HEK293 (cell line): Measurements from ENCODE around the gene ACAA2.

Experiments used
- CTCF ChIA-PET: fragments of 350-600 bp; formaldehyde crosslinking; extraction: SDS; loops from one replicate; lab custom pipeline; 2021; ENCODE audit warnings: antibody characterized with exemption; lab: Yijun Ruan, JAX
- POLR2A ChIA-PET: fragments of 300-600 bp; formaldehyde crosslinking; extraction: SDS; loops from one replicate; lab custom pipeline; 2020; ENCODE audit warnings: antibody characterized with exemption, inconsistent platforms; lab: Yijun Ruan, JAX
- H3K27ac ChIP-seq: fragments of 200-500 bp; sonication (Bioruptor generic); 2 replicates; pipeline ENCODE4 v1.5.1; 2014; ENCODE audit warnings: low read depth, low read length, control low read depth, inconsistent platforms; ENCODE audit errors: extremely low read depth
- H3K36me3 ChIP-seq, 2 experiments: fragments of 200-500 bp in 1 of 2; sonication (Bioruptor generic) in 1 of 2; 1 replicate in 1 of 2; 2 replicates in 1 of 2; pipeline ENCODE4 v1.5.1; 2014 to 2017; ENCODE audit warnings: inconsistent platforms in 2 of 2, low read length in 2 of 2; ENCODE audit not compliant: control insufficient read depth in 2 of 2, insufficient read depth in 1 of 2
- H3K4me1 ChIP-seq: fragments of 200-500 bp; sonication (Bioruptor generic); 2 replicates; pipeline ENCODE4 v1.5.1; 2014; ENCODE audit warnings: mild to moderate bottlenecking, low read length, inconsistent platforms; ENCODE audit not compliant: control insufficient read depth, insufficient read depth
- H3K4me3 ChIP-seq: 2 replicates; pipeline ENCODE4 v1.5.1; 2011; ENCODE audit warnings: low read depth, mild to moderate bottlenecking, control low read depth, low read length, moderate library complexity
- H3K9me3 ChIP-seq: fragments of 200-500 bp; sonication (Bioruptor generic); 2 replicates; pipeline ENCODE4 v1.5.1; 2014; ENCODE audit warnings: low read depth, low read length, inconsistent platforms; ENCODE audit not compliant: control insufficient read depth, insufficient read depth
- GLI2 ChIP-seq: fragments of 450-650 bp; formaldehyde crosslinking; IDR thresholded peaks from 2 replicates; pipeline ENCODE4; 2017; ENCODE audit warnings: missing biosample characterization, missing genetic modification characterization, low read depth, borderline replicate concordance
- KLF10 ChIP-seq: fragments of 450-650 bp; IDR thresholded peaks from 2 replicates; pipeline ENCODE4 v1.5.1; 2018; ENCODE audit warnings: missing biosample characterization, mild to moderate bottlenecking, missing genetic modification characterization
- KLF16 ChIP-seq: fragments of 450-650 bp; formaldehyde crosslinking; IDR thresholded peaks from 2 replicates; pipeline ENCODE4 v1.5.1; 2017; ENCODE audit warnings: missing biosample characterization, missing genetic modification characterization
- RBAK ChIP-seq: fragments of 450-650 bp; formaldehyde crosslinking; IDR thresholded peaks from 2 replicates; pipeline ENCODE4 v1.5.1; 2016; ENCODE audit warnings: missing biosample characterization, missing genetic modification characterization
- SP3 ChIP-seq: fragments of 450-650 bp; formaldehyde crosslinking; IDR thresholded peaks from 2 replicates; pipeline ENCODE4 v1.5.1; 2016; ENCODE audit warnings: missing biosample characterization, missing genetic modification characterization
- YY2 ChIP-seq: fragments of 450-650 bp; formaldehyde crosslinking; IDR thresholded peaks from 2 replicates; pipeline ENCODE4 v1.5.1; 2016; ENCODE audit warnings: missing biosample characterization, missing genetic modification characterization
- ZNF184 ChIP-seq: fragments of 450-650 bp; IDR thresholded peaks from 2 replicates; pipeline ENCODE4 v1.5.1; 2018; ENCODE audit warnings: missing biosample characterization, mild to moderate bottlenecking, missing genetic modification characterization
- ZNF221 ChIP-seq: fragments of 450-650 bp; formaldehyde crosslinking; IDR thresholded peaks from 2 replicates; pipeline ENCODE4 v1.5.1; 2017; ENCODE audit warnings: missing biosample characterization, missing genetic modification characterization, borderline replicate concordance
- ZNF354C ChIP-seq: fragments of 450-650 bp; formaldehyde crosslinking; IDR thresholded peaks from 2 replicates; pipeline ENCODE4 v1.5.1; 2016; ENCODE audit warnings: missing biosample characterization, missing genetic modification characterization, low read depth, borderline replicate concordance
- ZNF473 ChIP-seq: fragments of 450-650 bp; formaldehyde crosslinking; IDR thresholded peaks from 2 replicates; pipeline ENCODE4 v1.5.1; 2017; ENCODE audit warnings: missing biosample characterization, missing genetic modification characterization
- ZNF514 ChIP-seq: fragments of 450-650 bp; formaldehyde crosslinking; IDR thresholded peaks from 2 replicates; pipeline ENCODE4 v1.5.1; 2016; ENCODE audit warnings: missing biosample characterization, missing genetic modification characterization
- ZNF600 ChIP-seq: fragments of 450-650 bp; formaldehyde crosslinking; IDR thresholded peaks from 2 replicates; pipeline ENCODE4 v1.5.1; 2016; ENCODE audit warnings: missing biosample characterization, missing genetic modification characterization
- TF ChIP-seq, protein P1 (sequence below): fragments of 450-650 bp; formaldehyde crosslinking; IDR thresholded peaks from 2 replicates; pipeline ENCODE4 v1.5.1; 2016; ENCODE audit warnings: missing biosample characterization, missing genetic modification characterization
- TF ChIP-seq, protein P2 (sequence below): fragments of 450-650 bp; formaldehyde crosslinking; IDR thresholded peaks from 2 replicates; pipeline ENCODE4 v1.5.1; 2017; ENCODE audit warnings: missing biosample characterization, missing genetic modification characterization
- TF ChIP-seq, protein P3 (sequence below): fragments of 450-650 bp; formaldehyde crosslinking; IDR thresholded peaks from 2 replicates; pipeline ENCODE4 v1.5.1; 2017; ENCODE audit warnings: missing biosample characterization, missing genetic modification characterization
- TF ChIP-seq, protein P4 (sequence below): fragments of 450-650 bp; formaldehyde crosslinking; IDR thresholded peaks from 2 replicates; pipeline ENCODE4 v1.5.1; 2016; ENCODE audit warnings: missing biosample characterization, missing genetic modification characterization

ACAA2 gene

DNA sequence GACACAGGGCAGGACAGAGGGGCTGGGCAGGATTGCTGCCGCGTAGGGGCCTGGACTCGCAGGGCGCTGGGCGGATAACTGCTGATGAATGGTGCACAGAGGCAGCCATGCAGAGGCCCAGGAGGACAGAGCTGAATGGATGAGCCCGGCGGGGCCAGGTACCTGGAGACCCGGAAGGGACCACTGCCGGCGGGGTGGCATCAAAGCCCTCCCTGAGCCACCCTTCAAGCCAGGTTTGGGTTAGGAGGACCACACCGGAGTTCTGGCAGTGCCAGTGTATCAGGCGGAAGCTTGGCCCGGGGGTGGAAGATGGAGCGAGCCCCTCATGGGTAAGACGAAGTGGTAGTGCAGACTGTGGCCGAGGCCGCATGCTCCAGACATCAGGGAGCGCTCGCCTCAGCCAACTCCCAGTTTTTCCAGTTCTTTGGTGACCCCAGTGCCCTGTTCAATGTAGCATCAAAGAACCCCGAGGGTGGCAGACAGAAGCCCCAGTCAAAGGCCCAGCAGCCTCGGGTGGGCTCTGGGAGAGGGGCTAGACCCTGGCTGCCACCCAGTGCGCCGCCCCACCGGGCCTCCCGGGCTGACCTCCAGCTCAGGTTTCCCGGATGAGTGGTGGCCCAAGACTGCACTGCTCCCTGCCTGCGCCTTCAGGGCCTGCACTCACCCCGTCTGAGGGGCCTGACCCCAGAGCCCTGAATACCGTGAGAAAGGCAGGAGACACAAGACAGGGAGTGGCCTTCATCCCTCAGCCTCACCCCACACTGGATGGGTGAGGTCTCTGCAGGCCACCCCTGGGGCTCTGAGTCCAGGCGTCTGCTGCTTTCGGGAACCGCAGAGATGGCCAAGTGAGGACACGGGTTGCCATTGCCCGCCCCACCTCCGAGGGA is 50.9 kb downstream of the ACAA2 start:
- no peaks in the 10 kb centered on the region for H3K9me3 ChIP-seq
- TF ChIP-seq, protein P1, sequence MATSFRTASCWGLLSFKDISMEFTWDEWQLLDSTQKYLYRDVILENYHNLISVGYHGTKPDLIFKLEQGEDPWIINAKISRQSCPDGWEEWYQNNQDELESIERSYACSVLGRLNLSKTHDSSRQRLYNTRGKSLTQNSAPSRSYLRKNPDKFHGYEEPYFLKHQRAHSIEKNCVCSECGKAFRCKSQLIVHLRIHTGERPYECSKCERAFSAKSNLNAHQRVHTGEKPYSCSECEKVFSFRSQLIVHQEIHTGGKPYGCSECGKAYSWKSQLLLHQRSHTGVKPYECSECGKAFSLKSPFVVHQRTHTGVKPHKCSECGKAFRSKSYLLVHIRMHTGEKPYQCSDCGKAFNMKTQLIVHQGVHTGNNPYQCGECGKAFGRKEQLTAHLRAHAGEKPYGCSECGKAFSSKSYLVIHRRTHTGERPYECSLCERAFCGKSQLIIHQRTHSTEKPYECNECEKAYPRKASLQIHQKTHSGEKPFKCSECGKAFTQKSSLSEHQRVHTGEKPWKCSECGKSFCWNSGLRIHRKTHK (tag by site-specific recombination) = no peak
- no peak for TF ChIP-seq ZNF184 (tag by site-specific recombination)
- no peak overlapping the region for H3K4me3 ChIP-seq
- no peaks in the 10 kb centered on the region for H3K4me1 ChIP-seq
- ChIA-PET CTCF (no interaction called here), POLR2A (interaction anchor here (0.6 kb wide), 1 partner anchor 440 kb away, joined by 6 read pairs; no protein-coding TSS in a partner anchor)
- H3K36me3 ChIP-seq = no peaks in the 10 kb centered on the region
- H3K27ac ChIP-seq = no peak overlapping the region

DNA sequence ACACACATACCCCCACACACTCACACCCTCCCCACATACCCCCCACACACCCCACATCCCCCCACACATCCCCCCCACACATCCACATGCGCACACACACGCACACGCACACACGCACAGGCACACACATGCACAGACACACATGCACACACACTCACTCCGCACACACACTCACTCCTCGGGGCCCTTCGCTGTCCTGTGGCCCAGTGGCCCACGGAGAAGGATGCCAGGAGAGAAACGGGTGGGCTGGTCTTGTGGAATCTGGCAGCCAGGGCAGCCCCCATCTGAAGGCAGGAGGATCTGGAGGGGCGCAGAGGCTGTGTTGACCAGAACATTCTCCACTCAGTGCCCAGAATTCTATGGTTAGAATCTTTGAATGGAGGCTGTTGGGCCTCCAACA is 51.6 kb downstream of the ACAA2 start:
- Histone ChIP-seq H3K36me3 (no peaks in the 10 kb centered on the region), H3K27ac (no peak overlapping the region), H3K4me3 (no peak overlapping the region), H3K4me1 (no peaks in the 10 kb centered on the region), H3K9me3 (no peaks in the 10 kb centered on the region)
- POLR2A ChIA-PET = no interaction called here
- CTCF ChIA-PET = no interaction called here
- TF ChIP-seq, protein P2, sequence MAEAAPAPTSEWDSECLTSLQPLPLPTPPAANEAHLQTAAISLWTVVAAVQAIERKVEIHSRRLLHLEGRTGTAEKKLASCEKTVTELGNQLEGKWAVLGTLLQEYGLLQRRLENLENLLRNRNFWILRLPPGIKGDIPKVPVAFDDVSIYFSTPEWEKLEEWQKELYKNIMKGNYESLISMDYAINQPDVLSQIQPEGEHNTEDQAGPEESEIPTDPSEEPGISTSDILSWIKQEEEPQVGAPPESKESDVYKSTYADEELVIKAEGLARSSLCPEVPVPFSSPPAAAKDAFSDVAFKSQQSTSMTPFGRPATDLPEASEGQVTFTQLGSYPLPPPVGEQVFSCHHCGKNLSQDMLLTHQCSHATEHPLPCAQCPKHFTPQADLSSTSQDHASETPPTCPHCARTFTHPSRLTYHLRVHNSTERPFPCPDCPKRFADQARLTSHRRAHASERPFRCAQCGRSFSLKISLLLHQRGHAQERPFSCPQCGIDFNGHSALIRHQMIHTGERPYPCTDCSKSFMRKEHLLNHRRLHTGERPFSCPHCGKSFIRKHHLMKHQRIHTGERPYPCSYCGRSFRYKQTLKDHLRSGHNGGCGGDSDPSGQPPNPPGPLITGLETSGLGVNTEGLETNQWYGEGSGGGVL (tag by site-specific recombination) = no peak
- TF ChIP-seq GLI2 (tag by site-specific recombination) (no peak), KLF10 (no peak), RBAK (tag by site-specific recombination) (no peak)
- TF ChIP-seq, protein P3, sequence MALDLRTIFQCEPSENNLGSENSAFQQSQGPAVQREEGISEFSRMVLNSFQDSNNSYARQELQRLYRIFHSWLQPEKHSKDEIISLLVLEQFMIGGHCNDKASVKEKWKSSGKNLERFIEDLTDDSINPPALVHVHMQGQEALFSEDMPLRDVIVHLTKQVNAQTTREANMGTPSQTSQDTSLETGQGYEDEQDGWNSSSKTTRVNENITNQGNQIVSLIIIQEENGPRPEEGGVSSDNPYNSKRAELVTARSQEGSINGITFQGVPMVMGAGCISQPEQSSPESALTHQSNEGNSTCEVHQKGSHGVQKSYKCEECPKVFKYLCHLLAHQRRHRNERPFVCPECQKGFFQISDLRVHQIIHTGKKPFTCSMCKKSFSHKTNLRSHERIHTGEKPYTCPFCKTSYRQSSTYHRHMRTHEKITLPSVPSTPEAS = peak; percentile 86

DNA sequence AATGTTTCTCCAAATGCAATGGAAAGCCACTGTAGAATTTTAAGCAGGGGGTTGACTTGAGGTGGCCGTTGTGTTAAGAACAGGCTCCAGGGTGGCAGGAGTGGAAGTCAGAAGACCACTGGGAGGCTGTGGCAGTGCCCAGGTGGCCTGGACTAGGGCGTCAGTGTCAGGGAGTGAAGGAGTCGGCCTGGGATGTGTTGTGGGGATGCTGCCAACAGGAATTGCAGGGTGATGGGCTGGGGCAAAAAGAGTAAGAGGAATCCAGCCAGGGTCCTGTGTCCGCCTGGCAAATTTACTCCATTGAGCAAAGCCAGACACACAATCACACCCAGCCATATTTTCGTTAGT is 55.1 kb downstream of the ACAA2 start:
- ChIA-PET CTCF (no interaction called here), POLR2A (no interaction called here)
- TF ChIP-seq SP3 (0 out of 2 replicates have a peak, but pooled peaks have one; percentile 37), ZNF514 (tag by site-specific recombination) (no peak), KLF16 (tag by site-specific recombination) (0 out of 2 replicates have a peak, but pooled peaks have one; percentile 15), ZNF221 (tag by site-specific recombination) (no peak), ZNF600 (tag by site-specific recombination) (0 out of 2 replicates have a peak, but pooled peaks have one; percentile 14), ZNF473 (tag by site-specific recombination) (no peak), ZNF354C (tag by site-specific recombination) (no peak), YY2 (no peak)
- TF ChIP-seq, protein P2 (tag by site-specific recombination) = no peak
- TF ChIP-seq, protein P4, sequence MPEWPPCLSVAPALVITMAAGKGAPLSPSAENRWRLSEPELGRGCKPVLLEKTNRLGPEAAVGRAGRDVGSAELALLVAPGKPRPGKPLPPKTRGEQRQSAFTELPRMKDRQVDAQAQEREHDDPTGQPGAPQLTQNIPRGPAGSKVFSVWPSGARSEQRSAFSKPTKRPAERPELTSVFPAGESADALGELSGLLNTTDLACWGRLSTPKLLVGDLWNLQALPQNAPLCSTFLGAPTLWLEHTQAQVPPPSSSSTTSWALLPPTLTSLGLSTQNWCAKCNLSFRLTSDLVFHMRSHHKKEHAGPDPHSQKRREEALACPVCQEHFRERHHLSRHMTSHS (tag by site-specific recombination) = no peak
- no peak overlapping the region for H3K27ac ChIP-seq
- H3K36me3 ChIP-seq = no peaks in the 10 kb centered on the region
- no peaks in the 10 kb centered on the region for H3K4me1 ChIP-seq
- no peaks in the 10 kb centered on the region for H3K9me3 ChIP-seq
- H3K4me3 ChIP-seq = no peak overlapping the region
